Ectodermal cell (in vitro differentiated cells): ENCODE data around the gene FLYWCH1. TPM values are rescaled to one million over a fixed set of nuclear protein-coding genes. Genes with fewer than 3 reads are reported as not detected.

ENCODE experiments used
- H3K27ac ChIP-seq: 2 replicates; pipeline ENCODE4 v1.7.0; 2013; ENCODE audit warnings: mild to moderate bottlenecking, low read depth, low read length; ENCODE audit not compliant: insufficient read depth, poor library complexity, severe bottlenecking
- H3K27me3 ChIP-seq: 2 replicates; pipeline ENCODE4 v1.7.0; 2013; ENCODE audit warnings: mild to moderate bottlenecking, low read length; ENCODE audit not compliant: insufficient read depth, control insufficient read depth, poor library complexity, severe bottlenecking
- H3K36me3 ChIP-seq: one replicate; pipeline ENCODE4 v1.7.0; 2013; ENCODE audit warnings: low read length; ENCODE audit not compliant: control insufficient read depth, insufficient read depth
- H3K4me1 ChIP-seq: one replicate; pipeline ENCODE4 v1.7.0; 2013; ENCODE audit warnings: low read length; ENCODE audit not compliant: control insufficient read depth, insufficient read depth
- H3K4me3 ChIP-seq: 2 replicates; pipeline ENCODE4 v1.7.0; 2013; ENCODE audit warnings: low read depth, low read length, control low read depth; ENCODE audit not compliant: insufficient read depth
- H3K9me3 ChIP-seq: 2 replicates; pipeline ENCODE4 v1.7.0; 2013; ENCODE audit warnings: mild to moderate bottlenecking, low read length, moderate library complexity; ENCODE audit not compliant: control insufficient read depth
- WGBS, 2 experiments: methylation state at CpG; one replicate each; pipeline ENCODE4 v1.1.7; 2013; ENCODE audit warnings: missing lambda C conversion rate in 2 of 2; 5-methylcytosine and 5-hydroxymethylcytosine counted together
- polyA plus RNA-seq, 4 experiments: library from polyadenylated mRNA; stranded (reverse); fragments of 50-300 nt; gene quantifications; one replicate each; pipeline ENCODE4 v1.2.3, GENCODE V29; 2013

FLYWCH1 gene
- polyA plus RNA-seq (2013, experiment 1 of 4) = 18.0 TPM
- 13.0 TPM for polyA plus RNA-seq (2013, experiment 2 of 4)
- polyA plus RNA-seq (2013, experiment 3 of 4) = 13.7 TPM
- polyA plus RNA-seq (2013, experiment 4 of 4) = 13.4 TPM

GRCh38 chr16:2911638-2912329 is at the start of gene FLYWCH1:
Gene FLYWCH1 (plus strand): TSS chr16:2911931. CDS start chr16:2929686, 17,755 bp downstream.
- Histone ChIP-seq H3K27me3 (peaks cover 15% of the 10 kb centered on the region), H3K4me1 (no peaks in the 10 kb centered on the region), H3K4me3 (peak within 1 kb of the TSS; percentile 62), H3K27ac (no peak within 1 kb of the TSS), H3K36me3 (no peaks in the 10 kb centered on the region), H3K9me3 (no peaks in the 10 kb centered on the region)
- 0 to 1% methylated on average over 85 of the region's 85 CpGs for WGBS, 2 experiments

- no peaks in the 10 kb centered on the region for H3K4me1 ChIP-seq
- no peaks in the 10 kb centered on the region for H3K9me3 ChIP-seq
- no peaks in the 10 kb centered on the region for H3K36me3 ChIP-seq
- H3K4me3 ChIP-seq = no peak overlapping the region
- H3K27ac ChIP-seq = no peak overlapping the region
- 79 to 87% methylated on average over 4 of the region's 4 CpGs for WGBS, 2 experiments
- H3K27me3 ChIP-seq = peaks cover 54% of the 10 kb centered on the region
Observed at GRCh38 chr16:2865651-2866050, 46.1 kb upstream of the FLYWCH1 start.

- Histone ChIP-seq H3K36me3 (no peaks in the 10 kb centered on the region), H3K9me3 (no peaks in the 10 kb centered on the region), H3K4me3 (no peak overlapping the region), H3K4me1 (no peaks in the 10 kb centered on the region), H3K27ac (no peak overlapping the region), H3K27me3 (peaks cover 61% of the 10 kb centered on the region)
- WGBS, 2 experiments = 61% methylated on average over 3 of the region's 4 CpGs
Observed at GRCh38 chr16:2866431-2866830, 45.3 kb upstream of the FLYWCH1 start.

GRCh38 chr16:2867661-2867986 is 44.1 kb upstream of the FLYWCH1 start:
- WGBS, 2 experiments = 76% methylated on average over 7 to 8 of the region's 8 CpGs
- Histone ChIP-seq H3K36me3 (no peaks in the 10 kb centered on the region), H3K4me1 (no peaks in the 10 kb centered on the region), H3K27me3 (peaks cover 68% of the 10 kb centered on the region), H3K27ac (no peak overlapping the region), H3K4me3 (peak overlapping the region; percentile 54), H3K9me3 (no peaks in the 10 kb centered on the region)

DNA sequence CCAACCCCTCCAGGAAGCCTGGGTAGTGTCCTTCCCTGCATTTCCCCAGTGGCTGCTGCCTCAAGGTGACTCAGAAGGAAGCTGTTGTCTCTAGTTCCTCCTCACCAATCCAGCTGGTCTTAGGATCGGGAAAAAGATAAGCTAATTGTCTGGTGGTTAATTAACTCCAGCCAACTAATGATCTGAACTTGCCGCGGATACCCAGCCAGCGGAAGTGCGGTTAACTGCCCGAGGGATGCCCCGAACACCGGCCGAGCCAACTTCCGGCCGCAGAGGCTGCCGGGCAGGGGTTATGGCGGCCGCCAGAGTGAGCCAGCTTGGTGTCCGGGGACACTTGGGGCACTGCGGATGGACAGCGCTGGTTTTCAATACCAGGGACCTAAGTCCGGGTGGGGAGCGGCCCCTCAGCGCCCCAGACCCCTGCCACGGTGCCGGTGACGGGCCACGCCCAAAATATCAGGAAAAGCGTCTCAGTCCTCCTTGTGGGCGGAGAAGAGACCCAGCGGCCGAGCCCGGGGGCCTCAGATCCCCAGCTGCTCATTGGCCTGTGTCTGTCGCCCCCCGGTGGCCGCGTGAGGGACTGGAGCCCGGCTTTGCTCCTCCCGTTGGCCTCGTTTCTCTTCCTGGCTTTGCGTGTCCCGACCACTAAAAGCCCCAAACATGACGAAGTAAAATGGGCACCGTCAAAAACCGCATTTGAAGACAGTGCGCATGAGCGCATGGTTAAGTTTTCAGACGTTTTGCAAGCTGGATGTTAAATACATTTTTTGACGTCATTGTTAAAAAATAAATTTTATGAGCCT is 43.5 kb upstream of the FLYWCH1 start:
- Histone ChIP-seq H3K9me3 (no peaks in the 10 kb centered on the region), H3K27me3 (peaks cover 68% of the 10 kb centered on the region), H3K4me1 (no peaks in the 10 kb centered on the region), H3K36me3 (no peaks in the 10 kb centered on the region), H3K27ac (no peak overlapping the region), H3K4me3 (peak overlapping the region; percentile 54)
- WGBS, 2 experiments = 2 to 3% methylated on average over 44 to 45 of the region's 45 CpGs

DNA sequence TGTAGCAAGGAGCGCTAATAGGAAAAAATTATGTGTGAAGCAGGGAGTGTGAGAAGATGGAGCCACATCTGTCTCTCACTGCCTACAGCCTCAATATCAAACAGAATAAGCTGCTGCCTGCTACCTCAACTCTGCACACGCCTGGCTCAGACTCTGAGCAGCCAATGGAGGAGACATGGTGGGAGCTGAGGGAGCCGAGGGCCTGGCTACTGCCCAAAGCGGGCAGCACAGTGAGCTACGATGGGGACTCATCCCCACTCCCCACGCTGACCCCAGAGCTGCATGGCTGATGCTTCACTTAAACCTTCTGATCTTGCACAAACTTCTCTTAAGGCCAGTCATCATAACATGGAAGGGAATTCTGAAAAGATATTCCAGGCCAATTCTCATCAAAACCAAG is 39.8 kb upstream of the FLYWCH1 start:
- Histone ChIP-seq H3K27ac (no peak overlapping the region), H3K4me1 (no peaks in the 10 kb centered on the region), H3K27me3 (peaks cover 41% of the 10 kb centered on the region), H3K36me3 (no peaks in the 10 kb centered on the region), H3K9me3 (no peaks in the 10 kb centered on the region), H3K4me3 (no peak overlapping the region)
- WGBS, 2 experiments = 88 to 91% methylated on average over 6 of the region's 6 CpGs

DNA sequence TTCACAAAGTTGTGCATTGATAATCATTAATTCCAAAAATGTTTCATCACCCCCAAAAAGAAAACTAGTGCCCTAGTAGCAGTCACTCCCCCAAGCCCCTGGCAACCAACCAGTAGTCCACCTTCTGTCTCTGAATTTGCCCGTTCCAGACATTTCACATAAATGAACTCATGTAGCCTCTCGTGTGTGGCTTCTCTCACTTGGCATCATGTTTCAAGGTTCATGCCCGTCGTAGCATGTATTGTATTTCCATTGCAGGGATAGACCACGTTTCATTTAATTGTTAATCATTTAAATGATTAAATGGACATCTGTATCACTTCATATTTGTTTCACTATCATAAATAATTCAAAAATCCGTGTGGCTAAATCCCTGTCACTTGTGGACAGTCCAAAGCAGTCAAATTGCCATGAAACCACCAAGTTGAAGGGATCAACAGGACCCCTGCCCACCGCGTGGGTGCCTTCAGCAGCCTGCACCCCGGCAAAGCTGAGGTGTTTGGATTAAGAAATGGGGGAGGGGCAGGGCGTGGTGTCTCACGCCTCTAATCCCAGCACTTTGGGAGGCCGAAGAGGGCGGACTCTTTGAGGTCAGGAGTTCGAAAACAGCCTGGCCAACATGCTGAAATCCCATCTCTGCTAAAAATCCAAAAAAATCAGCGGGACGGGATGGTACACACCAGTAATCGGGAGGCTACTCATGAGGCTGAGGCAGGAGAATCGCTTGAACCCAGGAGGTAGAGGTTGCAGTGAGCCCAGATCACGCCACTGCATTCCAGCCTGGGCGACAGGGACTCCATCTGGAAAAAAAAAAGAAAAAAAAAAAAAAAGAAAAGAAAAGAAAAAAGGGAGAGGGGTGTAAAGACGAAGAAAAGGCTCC is 37.5 kb upstream of the FLYWCH1 start:
- Histone ChIP-seq H3K9me3 (no peaks in the 10 kb centered on the region), H3K4me3 (no peak overlapping the region), H3K4me1 (no peaks in the 10 kb centered on the region), H3K36me3 (no peaks in the 10 kb centered on the region), H3K27ac (no peak overlapping the region), H3K27me3 (peaks cover 34% of the 10 kb centered on the region)
- WGBS, 2 experiments = 74 to 78% methylated on average over 20 to 21 of the region's 21 CpGs

- Histone ChIP-seq H3K4me1 (no peaks in the 10 kb centered on the region), H3K4me3 (no peak overlapping the region), H3K9me3 (no peaks in the 10 kb centered on the region), H3K27ac (no peak overlapping the region), H3K27me3 (peaks cover 27% of the 10 kb centered on the region), H3K36me3 (no peaks in the 10 kb centered on the region)
- WGBS, 2 experiments = 18 to 20% methylated on average over 21 to 22 of the region's 25 CpGs
Observed at GRCh38 chr16:2874912-2875362, 36.8 kb upstream of the FLYWCH1 start.

DNA sequence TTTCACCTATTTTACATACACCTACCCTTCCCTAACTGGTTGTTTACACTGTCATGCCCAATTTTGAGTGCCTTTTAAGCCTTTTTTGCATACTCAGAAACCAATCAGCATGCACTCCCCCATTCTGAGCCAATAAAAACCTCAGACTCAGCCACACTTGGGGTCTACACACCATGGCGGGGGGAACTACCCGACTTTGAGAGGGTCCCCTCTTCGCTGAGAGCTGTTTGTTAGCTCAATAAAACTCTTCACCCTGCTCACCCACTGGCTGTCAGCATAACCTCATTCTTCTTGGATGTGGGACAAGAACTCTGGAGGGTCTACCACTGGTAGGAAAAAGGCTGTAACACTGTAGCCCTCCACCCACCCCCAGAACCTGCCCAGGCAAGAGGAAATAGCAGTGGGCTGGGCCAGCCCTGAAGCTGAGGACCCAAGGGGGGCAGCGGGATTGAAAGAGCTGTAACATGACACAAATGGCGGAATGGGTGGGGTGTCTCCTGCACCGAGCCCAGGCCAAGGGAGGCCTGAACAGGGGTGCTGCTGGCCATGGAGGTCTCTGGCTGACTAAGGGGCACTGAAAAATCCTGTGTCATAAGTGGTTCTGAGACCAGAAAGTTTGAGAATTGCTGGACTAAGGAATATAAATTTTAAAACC is 31.8 kb upstream of the FLYWCH1 start:
- Histone ChIP-seq H3K36me3 (no peaks in the 10 kb centered on the region), H3K4me1 (no peaks in the 10 kb centered on the region), H3K9me3 (no peaks in the 10 kb centered on the region), H3K27ac (no peak overlapping the region), H3K4me3 (no peak overlapping the region), H3K27me3 (peaks cover 3% of the 10 kb centered on the region)
- 89 to 90% methylated on average over 6 of the region's 6 CpGs for WGBS, 2 experiments
